HG03175 (cell line): Measurements from ENCODE around the gene BCAS3.

ENCODE experiments used
- ATAC-seq: cut with Tn5 transposase; IDR thresholded peaks from one replicate; pipeline ENCODE4 v1.9.1; 2021; ENCODE audit warnings: mild to moderate bottlenecking, moderate library complexity; ENCODE audit not compliant: unreplicated experiment

The BCAS3 gene

GRCh38 chr17:61323909-61324868 lies 646.5 kb downstream of the BCAS3 start:
- ATAC-seq = no peak

- ATAC-seq = no peak
These were observed 647.3 kb downstream of the BCAS3 start for GRCh38 chr17:61324950-61325349.

- ATAC-seq = no peak
These were observed 647.9 kb downstream of the BCAS3 start for GRCh38 chr17:61325382-61326073.

GRCh38 chr17:61326330-61326729 lies 648.7 kb downstream of the BCAS3 start:
- ATAC-seq = no peak

DNA sequence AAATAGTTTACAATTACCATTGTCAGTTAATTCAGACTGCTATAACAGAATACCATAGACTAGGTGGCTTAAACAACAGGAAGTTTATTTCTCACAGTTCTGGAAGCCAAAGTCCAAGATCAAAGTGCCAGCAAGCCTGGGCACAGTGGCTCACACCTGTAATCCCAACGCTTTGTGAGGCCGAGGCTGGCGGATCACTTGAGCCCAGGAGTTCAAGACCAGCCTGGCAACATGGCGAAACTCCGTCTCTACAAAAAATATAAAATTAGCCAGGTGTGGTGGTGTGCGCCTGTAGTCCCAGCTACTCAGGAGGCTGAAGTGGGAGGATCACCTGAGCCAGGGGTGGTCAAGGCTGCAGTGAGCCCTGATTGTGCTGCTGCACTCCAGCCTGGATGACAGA lies 650.7 kb downstream of the BCAS3 start:
- ATAC-seq = no peak

DNA sequence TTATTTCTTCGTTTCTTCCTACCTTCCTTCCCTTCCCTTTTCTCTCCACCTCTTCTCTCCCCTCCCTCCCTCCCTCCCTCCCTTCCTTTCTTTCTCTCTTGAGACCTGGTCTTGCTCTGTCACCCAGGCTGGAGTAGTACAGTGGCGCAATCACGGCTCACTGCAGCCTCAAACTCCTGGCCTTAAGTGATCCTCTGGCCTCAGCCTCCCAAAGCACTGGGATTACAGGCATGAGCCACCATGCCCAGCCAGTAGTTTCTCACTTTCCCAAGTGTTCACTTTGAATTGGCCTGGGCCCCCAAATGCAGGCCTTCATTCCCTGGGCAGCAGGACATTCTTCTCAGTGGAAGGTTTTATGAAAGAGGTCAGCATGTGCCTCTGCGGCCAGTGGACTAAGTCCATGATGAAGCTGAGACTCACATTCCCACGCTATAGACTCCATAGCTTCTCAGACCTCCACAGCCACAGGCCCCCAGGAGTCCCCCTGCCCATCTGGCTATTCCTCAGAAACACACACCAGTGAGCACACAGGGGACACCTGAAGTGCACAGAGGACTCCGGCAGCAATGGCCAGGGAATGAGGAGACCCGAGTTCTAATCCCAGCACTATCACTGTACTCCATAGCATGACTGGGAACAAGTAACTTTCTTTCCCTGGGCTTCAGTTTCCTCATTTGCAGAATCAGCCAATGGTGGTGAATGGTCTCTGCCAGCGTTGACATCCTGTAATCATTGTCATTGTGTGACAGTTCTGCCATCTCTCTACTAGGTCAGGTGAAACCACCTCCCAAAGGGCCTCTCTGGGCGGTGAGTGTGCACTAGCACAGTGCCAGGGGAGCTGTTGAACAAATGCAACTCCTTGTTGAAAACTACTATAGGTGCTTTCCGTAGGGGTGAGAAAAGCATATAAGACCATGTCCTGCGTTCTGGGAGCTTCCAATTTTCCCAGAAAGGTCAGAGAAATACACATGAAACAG lies 652.8 kb downstream of the BCAS3 start:
- no peak for ATAC-seq

DNA sequence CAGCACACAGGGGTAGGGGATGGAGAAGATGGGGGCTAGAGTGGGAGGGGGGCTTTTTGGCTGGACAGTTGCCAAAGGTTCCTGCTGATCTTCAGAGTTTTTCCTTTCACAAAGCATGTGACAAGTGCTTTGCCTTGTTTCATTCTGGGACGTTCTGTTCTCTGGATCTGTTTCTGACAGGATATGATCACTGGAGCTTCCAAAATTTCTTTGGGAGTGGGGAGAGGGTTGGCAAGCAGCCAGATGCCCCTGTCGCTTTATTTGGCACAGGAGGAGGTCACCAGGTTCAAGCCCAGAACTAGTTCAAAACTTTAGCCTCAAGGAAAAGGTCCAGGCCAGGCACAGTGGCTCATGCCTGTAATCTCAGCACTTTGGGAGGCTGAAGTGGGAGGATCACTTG lies 653.5 kb downstream of the BCAS3 start:
- ATAC-seq = no peak

GRCh38 chr17:61331886-61332285 lies 654.2 kb downstream of the BCAS3 start:
- no peak for ATAC-seq

GRCh38 chr17:61333136-61333535 lies 655.5 kb downstream of the BCAS3 start:
- ATAC-seq = no peak

- no peak for ATAC-seq
These were observed 657.0 kb downstream of the BCAS3 start for GRCh38 chr17:61334673-61335072.

- no peak for ATAC-seq
These were observed 657.6 kb downstream of the BCAS3 start for GRCh38 chr17:61335105-61335844.

- no peak for ATAC-seq
These were observed 658.4 kb downstream of the BCAS3 start for GRCh38 chr17:61335845-61336655.

DNA sequence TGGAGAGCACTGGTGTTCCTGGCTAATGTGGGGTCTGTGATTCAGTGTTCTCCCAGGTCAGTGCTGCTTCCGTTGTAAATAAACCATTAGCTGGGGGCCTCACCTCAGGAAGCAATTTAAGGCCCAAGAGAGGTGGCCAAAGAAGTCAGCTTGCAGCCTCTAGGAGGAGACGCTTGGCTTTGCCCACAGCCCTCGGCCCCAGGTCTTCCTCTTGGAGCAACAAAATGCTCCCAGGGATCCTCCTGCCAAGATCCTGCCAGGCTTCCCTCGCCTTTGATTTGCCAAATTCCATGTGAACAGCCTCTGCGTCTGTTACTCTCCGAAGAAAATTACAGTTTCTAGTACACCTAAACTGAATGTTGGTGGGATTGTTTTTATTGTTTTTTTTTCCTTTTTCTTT lies 659.6 kb downstream of the BCAS3 start:
- no peak for ATAC-seq

DNA sequence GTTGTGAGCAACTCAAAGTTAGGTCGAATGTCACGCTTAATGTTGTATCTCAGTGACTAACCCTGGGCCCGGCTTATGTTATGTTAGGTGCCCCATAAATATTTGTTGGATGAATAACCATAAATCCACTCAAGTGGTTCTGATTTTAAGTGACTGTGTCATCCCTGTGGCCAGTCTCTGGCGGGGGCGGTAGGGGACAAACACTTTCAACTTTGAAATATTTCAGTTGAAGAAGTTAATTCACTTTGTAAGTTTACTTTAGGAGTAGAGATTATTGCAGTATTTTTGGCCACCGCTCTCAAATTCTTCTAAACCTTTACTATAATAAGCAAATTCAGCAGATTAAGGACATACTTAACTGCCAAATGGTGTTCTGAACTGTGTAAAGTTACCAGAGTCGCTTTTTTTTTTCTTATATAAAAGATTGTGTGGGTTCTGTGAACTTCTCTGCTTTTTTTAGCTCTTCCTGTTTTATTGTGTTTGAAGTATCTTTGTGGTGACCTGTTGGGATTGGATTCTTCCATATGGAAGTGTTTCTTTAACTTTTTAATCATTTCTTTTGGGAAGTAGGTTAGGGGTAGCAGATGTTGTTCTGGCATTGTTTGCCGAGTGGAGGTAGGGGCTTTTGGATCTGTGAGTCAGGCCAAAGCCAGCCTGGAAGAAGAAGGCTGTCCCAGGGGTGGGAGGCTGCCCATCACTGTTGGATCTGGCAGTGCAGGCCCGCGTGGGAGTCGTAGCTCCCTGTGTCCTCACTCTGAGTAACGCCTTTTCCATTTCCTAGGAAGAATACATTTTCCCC lies 660.5 kb downstream of the BCAS3 start:
- ATAC-seq = no peak

DNA sequence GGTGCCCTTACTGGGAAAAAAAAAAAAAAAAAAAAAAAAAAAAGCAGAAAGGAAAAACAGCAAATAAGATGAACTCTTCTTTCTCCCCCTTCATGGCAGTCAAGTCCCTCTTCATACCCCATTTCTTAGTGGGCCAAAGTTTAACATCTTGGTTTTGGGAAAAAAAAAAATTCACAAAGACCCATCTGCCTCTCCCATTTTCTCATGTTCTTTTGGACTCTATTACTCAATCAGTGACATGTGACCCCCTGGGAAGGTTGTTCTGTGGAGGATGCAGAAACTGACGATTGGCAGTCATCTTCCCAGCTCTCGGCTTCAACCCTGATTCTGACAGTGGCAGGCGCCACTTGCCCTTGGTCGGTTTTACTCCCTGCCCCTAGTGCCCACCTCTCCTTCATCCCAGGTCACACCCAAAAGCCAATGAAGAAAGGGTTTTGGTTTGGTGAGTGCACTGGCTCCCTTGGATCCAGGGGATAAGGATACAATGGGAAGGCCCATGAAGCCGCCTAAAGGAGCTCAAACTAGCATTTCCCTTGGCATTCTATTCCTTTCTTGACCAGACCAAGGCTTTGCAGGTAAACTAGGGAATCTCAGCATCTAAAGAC lies 661.3 kb downstream of the BCAS3 start:
- ATAC-seq = no peak

DNA sequence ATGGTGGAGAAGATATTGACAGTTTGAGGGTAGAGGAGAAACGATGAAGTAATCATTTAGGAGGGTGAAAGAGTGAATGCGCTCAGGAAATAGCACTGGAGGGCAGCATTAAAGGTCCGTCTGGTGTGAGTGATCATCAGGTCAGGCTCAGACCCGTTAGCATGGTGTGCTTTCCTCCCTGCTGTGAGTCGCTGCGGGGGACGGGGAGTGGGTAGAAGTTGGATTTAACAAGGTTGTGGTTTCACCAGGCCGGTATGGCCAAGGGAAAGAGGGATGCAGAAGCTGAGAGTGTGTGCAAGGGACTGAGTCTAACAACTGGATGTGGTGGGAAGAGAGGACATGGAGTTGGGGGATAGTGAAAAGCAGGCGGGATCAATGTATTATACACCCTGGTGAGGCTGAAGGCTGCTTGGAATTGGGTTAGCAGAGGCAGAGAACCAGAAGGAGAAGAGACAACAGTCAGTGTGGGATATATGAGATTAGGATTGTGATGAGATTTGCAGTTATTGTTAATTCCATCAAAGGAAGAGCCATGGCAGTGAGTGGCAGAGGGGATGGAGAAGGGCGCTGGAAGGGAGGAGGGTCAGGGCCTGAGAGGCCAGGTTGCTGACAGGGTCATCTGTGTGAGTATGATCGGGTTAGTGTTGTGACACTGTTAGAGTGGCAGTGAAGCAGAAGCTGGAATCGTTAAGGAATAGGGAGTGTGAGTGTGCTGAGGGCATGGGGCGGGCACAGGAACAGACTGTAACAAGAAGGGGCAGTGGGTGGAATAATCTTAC lies 663.0 kb downstream of the BCAS3 start:
- no peak for ATAC-seq

GRCh38 chr17:61343576-61343975 lies 665.9 kb downstream of the BCAS3 start:
- ATAC-seq = no peak
